Measurements from ENCODE around the gene MYCBP2.

Gene MYCBP2

GRCh38 chr13:77040835-77041234 lies 286.1 kb downstream of the MYCBP2 start:
- H3K4me3 Mint-ChIP-seq, result no peak overlapping the region
- H3K36me3 Mint-ChIP-seq (ENCODE audit: low read depth), result peaks cover 8% of the 10 kb centered on the region
- H3K4me1 Mint-ChIP-seq, result peaks cover 8% of the 10 kb centered on the region
- no peak for TF ChIP-seq CTCF (IDR thresholded peaks at IDR 0.05; ENCODE audit: unreplicated experiment in 3 of 3)
- H3K9me3 Mint-ChIP-seq, result peaks cover 3% of the 10 kb centered on the region
- no peaks in the 10 kb centered on the region for H3K27me3 Mint-ChIP-seq (ENCODE audit: low read depth)
- H3K27ac Mint-ChIP-seq, result no peak overlapping the region

- Mint-ChIP-seq H3K36me3 (ENCODE audit: low read depth) (peaks cover 4% of the 10 kb centered on the region), H3K27ac (no peak overlapping the region), H3K4me1 (peaks cover 8% of the 10 kb centered on the region), H3K4me3 (no peak overlapping the region), H3K27me3 (ENCODE audit: low read depth) (no peaks in the 10 kb centered on the region), H3K9me3 (peaks cover 3% of the 10 kb centered on the region)
- TF ChIP-seq CTCF (IDR thresholded peaks at IDR 0.05; ENCODE audit: unreplicated experiment in 3 of 3), result no peak
Measured at GRCh38 chr13:77040076-77040475, 286.8 kb downstream of the MYCBP2 start.

GRCh38 chr13:77038907-77039480 lies 287.9 kb downstream of the MYCBP2 start:
- peaks cover 9% of the 10 kb centered on the region for H3K9me3 Mint-ChIP-seq
- H3K27me3 Mint-ChIP-seq (ENCODE audit: low read depth), result no peaks in the 10 kb centered on the region
- no peaks in the 10 kb centered on the region for H3K36me3 Mint-ChIP-seq (ENCODE audit: low read depth)
- H3K4me1 Mint-ChIP-seq, result peaks cover 8% of the 10 kb centered on the region
- H3K4me3 Mint-ChIP-seq, result no peak overlapping the region
- no peak for TF ChIP-seq CTCF (IDR thresholded peaks at IDR 0.05; ENCODE audit: unreplicated experiment in 3 of 3)
- no peak overlapping the region for H3K27ac Mint-ChIP-seq

- Mint-ChIP-seq H3K27ac (no peak overlapping the region), H3K36me3 (ENCODE audit: low read depth) (no peaks in the 10 kb centered on the region), H3K4me1 (peaks cover 4% of the 10 kb centered on the region), H3K4me3 (no peak overlapping the region), H3K27me3 (ENCODE audit: low read depth) (no peaks in the 10 kb centered on the region), H3K9me3 (peaks cover 17% of the 10 kb centered on the region)
- TF ChIP-seq CTCF (IDR thresholded peaks at IDR 0.05; ENCODE audit: unreplicated experiment in 3 of 3), result no peak
Measured at GRCh38 chr13:77036279-77036678, 290.6 kb downstream of the MYCBP2 start.

- no peak for TF ChIP-seq CTCF (IDR thresholded peaks at IDR 0.05; ENCODE audit: unreplicated experiment in 3 of 3)
- Mint-ChIP-seq H3K27me3 (ENCODE audit: low read depth) (no peaks in the 10 kb centered on the region), H3K4me3 (no peak overlapping the region)
Measured at GRCh38 chr13:77034881-77035280, 292.0 kb downstream of the MYCBP2 start.

GRCh38 chr13:77033717-77034302 lies 293.1 kb downstream of the MYCBP2 start:
- H3K36me3 Mint-ChIP-seq (ENCODE audit: low read depth), result no peaks in the 10 kb centered on the region
- no peak overlapping the region for H3K4me3 Mint-ChIP-seq
- TF ChIP-seq CTCF (IDR thresholded peaks at IDR 0.05; ENCODE audit: unreplicated experiment in 3 of 3), result no peak
- no peak overlapping the region for H3K27ac Mint-ChIP-seq
- peaks cover 14% of the 10 kb centered on the region for H3K9me3 Mint-ChIP-seq
- H3K27me3 Mint-ChIP-seq (ENCODE audit: low read depth), result no peaks in the 10 kb centered on the region
- no peaks in the 10 kb centered on the region for H3K4me1 Mint-ChIP-seq

More at GRCh38 chr13:77034881-77035280, 292.0 kb downstream of the MYCBP2 start:
- Mint-ChIP-seq H3K9me3 (peaks cover 17% of the 10 kb centered on the region), H3K36me3 (ENCODE audit: low read depth) (no peaks in the 10 kb centered on the region), H3K27ac (no peak overlapping the region), H3K4me1 (no peaks in the 10 kb centered on the region)
